GM12892 (cell line): ENCODE measurements around the gene EPHB1.

Experiments
- DNase-seq: peaks from one replicate; pipeline ENCODE4 v3.0.0; 2011; ENCODE audit not compliant: insufficient read length
- FAIRE-seq: peaks from 2 replicates; lab custom pipeline; 2011; peaks lifted over from hg19 to GRCh38; lab: Jason Lieb, UNC
- POLR2A ChIP-seq: IDR thresholded peaks from 2 replicates; pipeline ENCODE4 v1.6.1; 2011; ENCODE audit warnings: low read depth, low read length, control low read depth
- POLR2AphosphoS5 ChIP-seq: IDR thresholded peaks from 2 replicates; pipeline ENCODE4 v1.6.1; 2011; ENCODE audit warnings: low read depth, low read length, control low read depth
- TAF1 ChIP-seq: IDR thresholded peaks from 2 replicates; pipeline ENCODE4 v1.6.1; 2011; ENCODE audit warnings: low read depth, mild to moderate bottlenecking, control low read depth, low read length, borderline replicate concordance

Gene EPHB1

DNA sequence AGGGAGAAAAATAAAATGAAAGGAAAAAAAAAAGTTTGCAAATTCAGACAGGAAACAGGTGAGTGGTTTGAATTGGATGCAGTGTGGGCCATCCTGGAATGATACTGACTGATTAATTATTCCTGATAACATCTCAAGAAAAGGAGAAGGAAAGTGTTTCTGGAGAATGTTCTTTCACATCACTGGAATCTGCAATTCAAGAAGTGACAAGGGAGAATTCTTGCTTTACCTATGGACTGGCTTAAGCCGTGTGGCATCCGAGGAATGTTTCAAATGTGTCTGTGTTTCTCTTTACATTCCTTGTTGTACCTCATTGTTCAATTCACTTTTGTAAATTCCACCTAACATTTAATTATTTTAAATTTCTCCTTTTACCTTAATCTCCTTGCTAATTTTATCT is 465.0 kb downstream of the EPHB1 start:
- DNase-seq (no peak), FAIRE-seq (no peak)
- TF ChIP-seq TAF1 (no peak), POLR2AphosphoS5 (no peak), POLR2A (no peak)

DNA sequence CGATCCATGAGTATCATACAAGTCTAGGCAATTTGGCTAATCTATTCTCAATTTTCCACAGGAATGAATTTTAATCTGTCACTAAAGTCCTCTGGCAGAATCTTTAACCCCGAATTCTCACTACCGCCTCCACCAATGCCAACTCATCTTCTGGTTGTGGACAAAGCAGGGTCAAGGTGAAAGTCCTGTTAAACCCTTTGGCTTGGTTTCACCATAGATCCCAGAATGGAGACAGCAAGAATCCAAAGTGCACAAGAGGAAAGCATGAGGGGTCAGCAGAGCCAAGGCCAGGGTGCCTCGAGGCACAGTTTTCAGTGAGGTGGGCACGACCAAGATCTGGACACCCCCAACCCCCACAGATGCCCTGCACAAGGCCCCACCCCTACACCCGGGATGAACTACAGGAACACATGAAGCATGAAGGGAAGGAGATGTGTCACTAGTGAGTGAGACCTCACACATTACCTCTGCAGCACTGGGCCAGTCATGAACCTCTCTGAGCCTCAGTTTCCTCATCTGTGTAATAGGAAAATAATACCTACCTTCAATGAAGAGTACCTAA is 466.2 kb downstream of the EPHB1 start:
- no peak for DNase-seq
- no peak for FAIRE-seq
- TF ChIP-seq TAF1 (no peak), POLR2AphosphoS5 (no peak), POLR2A (no peak)

DNA sequence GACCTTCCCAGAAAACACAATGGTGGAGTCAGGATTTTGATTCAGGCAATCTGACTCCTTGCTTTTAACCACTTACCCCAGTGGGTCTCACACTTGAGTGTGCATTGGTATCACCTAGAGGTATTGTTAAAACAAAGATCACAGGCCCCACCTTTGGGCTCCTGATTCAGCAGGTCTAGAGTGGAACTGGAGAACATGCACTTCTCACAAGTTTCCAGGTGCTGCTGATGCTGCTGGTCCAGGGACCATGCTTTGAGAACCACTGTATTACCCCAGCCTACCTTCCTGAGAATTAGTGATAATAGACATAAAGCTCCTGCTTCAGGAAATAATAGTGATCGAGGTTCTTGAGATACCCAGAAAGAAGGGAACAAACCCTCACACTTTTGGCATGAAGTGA is 466.9 kb downstream of the EPHB1 start:
- DNase-seq (no peak), FAIRE-seq (no peak)
- TF ChIP-seq POLR2A (no peak), POLR2AphosphoS5 (no peak), TAF1 (no peak)

DNA sequence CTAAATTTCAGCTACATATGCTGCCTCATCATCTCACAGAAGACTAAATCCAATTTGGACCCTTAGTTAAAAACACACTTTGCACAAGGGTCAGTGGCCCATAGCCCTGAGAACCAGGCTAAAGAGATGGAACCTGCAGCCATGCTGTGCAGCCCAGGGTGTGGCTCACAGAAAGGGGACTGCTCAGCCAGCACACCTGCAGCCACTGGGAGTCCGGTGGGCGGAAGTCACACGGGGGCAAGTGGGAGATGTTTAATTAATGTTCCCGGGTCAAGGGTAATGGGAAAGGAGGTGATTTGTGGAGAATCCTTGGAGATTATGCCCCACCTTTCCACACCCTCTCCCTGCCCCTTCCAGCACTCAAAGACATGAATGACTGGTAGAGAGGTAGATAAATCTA is 467.4 kb downstream of the EPHB1 start:
- DNase-seq = no peak
- FAIRE-seq = no peak
- TF ChIP-seq POLR2AphosphoS5 = no peak
- TF ChIP-seq TAF1 = no peak
- no peak for TF ChIP-seq POLR2A

DNA sequence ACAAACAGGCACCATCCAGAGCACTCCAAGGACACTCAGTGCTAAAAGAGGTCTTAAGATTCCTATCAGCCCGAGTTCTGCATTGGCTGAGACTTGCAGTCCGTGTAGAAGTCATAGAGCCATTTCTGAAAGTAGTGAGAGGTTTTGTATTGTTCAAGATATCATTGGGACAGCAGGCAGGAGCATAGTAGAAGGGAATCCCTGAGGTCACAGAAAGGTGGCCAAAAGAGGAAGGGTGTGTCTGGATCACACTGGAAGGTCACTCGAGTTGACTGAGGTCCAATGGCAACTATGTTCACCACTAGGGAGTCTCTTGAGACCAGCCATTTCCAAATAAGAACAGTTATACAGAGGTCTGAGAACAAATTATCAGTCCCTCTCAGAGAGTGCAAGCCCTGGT is 468.3 kb downstream of the EPHB1 start:
- FAIRE-seq = no peak
- TF ChIP-seq TAF1 (no peak), POLR2AphosphoS5 (no peak), POLR2A (no peak)
- DNase-seq = no peak

DNA sequence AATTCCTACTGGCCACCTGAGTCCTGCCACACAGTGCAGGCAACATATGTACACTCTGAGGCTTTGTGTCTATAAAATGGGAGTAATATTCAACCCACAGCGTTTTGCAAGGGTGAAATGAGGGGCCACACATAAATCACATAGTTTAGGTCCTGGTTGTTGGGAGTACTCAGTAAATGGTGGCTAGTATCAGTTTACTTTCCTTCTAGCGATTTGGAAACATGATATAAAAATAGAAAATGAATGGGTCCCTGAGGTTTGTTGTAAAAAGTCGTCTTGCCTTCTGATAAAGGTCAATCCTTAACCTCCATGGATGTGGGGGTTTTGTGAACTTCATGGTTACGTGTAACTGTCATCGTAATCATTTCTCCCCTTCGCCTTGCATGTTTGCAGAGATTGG is 472.4 kb downstream of the EPHB1 start:
- DNase-seq (no peak), FAIRE-seq (no peak)
- TF ChIP-seq POLR2AphosphoS5 = no peak
- TF ChIP-seq POLR2A = no peak
- no peak for TF ChIP-seq TAF1

DNA sequence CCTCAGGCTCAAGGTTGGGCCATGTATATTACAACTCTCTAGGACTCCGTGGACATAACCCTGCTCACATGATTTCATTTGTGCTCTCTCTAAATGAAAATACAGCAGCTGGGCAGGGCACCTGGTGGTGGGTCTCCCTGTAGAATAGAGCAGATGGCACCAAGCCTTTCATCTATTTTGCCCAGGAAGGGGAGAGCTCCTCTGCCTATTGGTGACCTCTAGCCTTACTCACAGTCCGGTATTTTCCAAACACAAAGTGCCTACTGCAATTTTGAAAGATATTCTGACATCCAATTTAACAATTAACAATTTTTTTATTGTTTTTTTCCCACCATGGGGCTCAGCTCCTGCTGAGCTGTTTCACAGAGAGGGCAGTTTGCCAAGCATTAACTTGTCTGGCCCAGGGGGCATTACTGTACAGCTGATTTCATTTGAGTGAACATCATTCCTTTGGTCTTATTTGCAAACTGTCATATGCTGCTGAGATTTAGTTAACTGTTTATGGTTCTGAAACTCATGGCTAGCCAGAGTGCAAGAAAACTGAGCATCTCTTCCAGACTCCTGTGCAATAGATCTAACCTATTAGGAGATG is 474.0 kb downstream of the EPHB1 start:
- no peak for FAIRE-seq
- DNase-seq = no peak

DNA sequence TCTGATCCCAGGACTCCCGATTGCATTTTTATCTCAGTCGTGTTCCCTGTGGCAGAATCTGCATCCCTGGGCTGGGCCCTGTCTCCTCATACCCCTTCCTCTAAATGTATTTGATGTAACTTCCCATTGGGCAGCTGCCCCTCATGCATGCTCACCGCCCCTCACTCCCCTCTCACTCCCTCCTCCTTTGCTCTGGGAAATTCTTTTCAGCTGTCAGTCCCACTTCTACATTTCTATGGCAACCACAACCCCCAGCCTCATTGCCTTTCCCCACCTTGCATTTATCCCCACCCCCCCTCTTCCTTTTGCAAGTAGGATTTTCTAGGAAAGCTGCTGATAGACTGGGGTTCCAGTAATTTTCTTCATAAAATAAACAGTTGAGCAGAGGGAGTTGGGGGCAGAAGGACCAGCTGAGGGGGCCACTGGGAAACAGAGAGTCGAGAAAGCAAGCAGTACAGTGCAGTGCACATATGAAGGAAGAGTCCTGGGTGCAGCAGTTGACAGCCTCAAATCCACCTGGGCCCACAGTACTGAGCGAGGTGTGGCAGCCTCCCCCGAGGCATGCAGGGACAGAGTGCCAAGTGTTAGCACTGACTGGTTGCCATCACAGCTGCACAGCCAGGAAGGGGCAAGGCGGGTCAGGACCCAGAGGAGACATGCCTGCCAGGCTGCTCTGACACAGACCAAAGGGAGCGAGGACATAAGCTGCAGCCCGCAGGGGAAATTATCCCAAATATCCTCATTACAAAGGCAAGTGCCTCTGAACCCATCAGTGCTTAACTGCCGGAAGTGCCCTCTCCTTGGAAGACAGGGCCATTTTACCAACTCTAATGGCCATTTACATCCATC is 476.3 kb downstream of the EPHB1 start:
- TF ChIP-seq POLR2A (no peak), POLR2AphosphoS5 (no peak), TAF1 (no peak)
- no peak for FAIRE-seq

More for the DNA sequence above, 474.0 kb downstream of the EPHB1 start:
- TF ChIP-seq POLR2A (no peak), TAF1 (no peak), POLR2AphosphoS5 (no peak)

DNA sequence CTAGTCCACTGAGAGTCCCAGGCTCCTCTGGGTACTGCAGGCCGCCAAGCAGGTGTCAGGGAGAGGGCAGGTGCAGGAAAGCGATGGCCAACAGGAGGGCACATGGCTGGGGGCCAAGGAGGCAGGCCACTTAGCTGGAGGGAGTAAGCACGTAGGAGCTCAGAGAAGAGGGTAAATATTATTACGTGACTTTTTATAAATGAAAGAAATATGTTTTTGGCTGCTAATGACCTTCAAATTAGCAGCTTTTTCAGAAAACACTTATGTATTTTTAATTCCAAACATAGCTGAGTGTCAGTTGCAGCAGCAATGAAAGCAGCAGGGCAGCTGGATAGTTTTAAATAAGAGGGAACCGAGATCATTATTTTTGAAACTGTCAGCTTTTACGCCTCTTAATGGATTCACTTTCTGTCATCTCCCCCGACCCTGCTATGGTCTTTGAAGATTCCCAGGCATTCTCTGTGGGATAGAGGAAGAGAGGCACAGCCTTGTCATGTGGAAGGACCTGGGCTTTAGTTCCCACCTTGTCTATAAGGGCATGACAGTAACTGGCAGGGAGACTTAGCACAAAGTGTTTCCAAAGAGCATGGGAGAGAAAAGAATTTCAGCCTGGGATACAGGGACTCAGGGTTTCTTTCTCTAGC is 477.1 kb downstream of the EPHB1 start:
- DNase-seq (no peak), FAIRE-seq (no peak)

More for the DNA sequence above, 476.3 kb downstream of the EPHB1 start:
- DNase-seq = no peak

DNA sequence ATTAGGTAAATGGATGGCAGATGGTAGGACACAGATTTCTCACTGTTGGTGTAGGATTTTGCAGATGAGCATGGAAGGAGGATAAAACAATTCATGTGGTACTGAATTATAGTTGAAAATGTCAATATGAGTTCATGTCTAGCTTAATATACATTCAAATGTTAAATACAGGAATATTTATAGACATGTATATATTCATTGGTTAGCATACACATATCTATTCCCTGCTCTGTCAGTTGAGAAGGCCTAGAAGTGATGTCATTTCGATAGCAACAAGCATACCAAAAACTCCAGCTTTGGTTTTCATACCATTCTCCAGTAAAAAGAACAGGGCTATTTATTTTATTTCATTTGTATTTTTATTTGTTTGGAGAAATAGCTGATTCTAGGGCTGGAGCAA is 497.1 kb downstream of the EPHB1 start:
- no peak for TF ChIP-seq POLR2A
- no peak for TF ChIP-seq TAF1
- no peak for TF ChIP-seq POLR2AphosphoS5
- DNase-seq = no peak
- FAIRE-seq = no peak

More for the DNA sequence above, 477.1 kb downstream of the EPHB1 start:
- TF ChIP-seq TAF1 (no peak), POLR2AphosphoS5 (no peak), POLR2A (no peak)

DNA sequence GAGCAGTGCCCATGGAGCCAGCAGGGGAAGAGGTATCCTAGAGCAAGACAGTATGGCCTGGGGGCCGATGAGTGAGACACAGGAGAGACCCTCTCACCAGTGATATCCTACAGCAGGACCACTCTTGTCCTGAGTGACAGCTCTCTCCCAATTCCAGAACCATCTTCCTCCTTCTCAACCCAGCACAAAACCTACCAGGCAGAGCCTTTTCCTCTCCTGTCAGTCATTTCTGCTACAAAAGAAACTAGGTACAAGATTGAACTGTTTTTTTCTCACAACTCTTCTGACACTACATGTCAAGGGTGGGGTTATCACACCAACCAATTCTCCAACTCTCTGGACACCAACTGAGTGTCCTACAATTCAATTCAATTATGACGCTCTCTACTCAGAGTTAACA is 506.6 kb downstream of the EPHB1 start:
- DNase-seq = no peak
- no peak for FAIRE-seq
- TF ChIP-seq POLR2AphosphoS5 (no peak), TAF1 (no peak), POLR2A (no peak)
